ENCODE results near the gene CDK14.

GRCh38 chr7:90824386-90825307 lies 228.5 kb downstream of the CDK14 start:
- no peak for TF ChIP-seq CTCF (IDR thresholded peaks at IDR 0.05)
- TF ChIP-seq POLR2A (IDR thresholded peaks at IDR 0.05): no peak
- no peak for TF ChIP-seq POLR2AphosphoS5 (IDR thresholded peaks at IDR 0.05)
- no peak for TF ChIP-seq EP300 (IDR thresholded peaks at IDR 0.05)

All from stomach (tissue), 4 donors.